GM19438 (cell line): ENCODE measurements around the gene KIF25.
"Not testable (repeated sequence)": the region's sequence is repeated elsewhere in the genome, so short reads cannot be mapped to it uniquely, and the experiment has no call there.

Source experiments
- ATAC-seq: cut with Tn5 transposase; IDR thresholded peaks from one replicate; pipeline ENCODE4 v1.9.1; 2021; ENCODE audit warnings: low read depth; ENCODE audit not compliant: unreplicated experiment

The KIF25 gene

DNA sequence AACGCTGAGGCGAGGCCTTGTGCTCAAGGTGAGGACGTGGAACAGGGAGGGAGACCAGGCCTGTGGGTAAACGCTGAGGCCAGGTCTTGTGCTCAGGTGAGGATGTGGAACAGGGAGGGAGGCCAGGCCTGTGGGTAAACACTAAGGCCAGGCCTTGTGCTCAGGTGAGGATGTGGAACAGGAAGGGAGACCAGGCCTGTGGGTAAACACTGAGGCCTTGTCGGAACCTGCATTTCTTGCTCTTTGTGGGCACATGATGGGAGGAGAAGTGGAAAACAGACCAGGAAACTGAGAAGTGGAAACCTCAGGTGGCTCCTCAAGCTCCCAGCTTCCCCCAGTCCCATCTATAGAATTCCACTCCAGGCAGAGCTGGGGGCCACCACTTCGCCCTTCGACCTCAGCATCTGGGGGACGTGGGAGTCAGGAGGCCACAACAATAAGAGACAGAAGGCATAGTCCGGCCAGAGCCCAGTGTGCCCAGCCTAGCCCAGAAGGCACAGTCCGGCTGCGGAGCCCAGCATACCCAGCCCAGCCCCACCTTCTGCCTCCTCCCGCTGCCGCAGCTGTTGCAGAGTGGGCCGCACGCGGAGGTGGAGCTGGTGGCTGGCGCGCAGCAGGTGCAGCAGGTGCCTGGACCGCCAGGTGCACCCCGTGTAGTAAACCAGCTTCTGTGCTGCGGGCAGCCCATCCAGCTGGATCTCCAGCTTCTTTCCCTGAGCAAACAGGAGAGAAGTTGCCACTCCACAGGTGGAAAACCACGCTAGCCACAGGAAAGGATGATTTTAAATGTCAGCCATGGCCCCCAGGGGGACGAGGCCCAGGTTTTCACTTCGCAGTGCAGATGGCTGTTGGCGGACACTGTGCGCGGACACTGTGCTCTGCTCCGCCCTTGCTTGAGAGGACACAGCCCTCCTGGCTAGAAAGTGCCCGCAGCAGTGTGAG lies 64.1 kb downstream of the KIF25 start:
- no peak for ATAC-seq

DNA sequence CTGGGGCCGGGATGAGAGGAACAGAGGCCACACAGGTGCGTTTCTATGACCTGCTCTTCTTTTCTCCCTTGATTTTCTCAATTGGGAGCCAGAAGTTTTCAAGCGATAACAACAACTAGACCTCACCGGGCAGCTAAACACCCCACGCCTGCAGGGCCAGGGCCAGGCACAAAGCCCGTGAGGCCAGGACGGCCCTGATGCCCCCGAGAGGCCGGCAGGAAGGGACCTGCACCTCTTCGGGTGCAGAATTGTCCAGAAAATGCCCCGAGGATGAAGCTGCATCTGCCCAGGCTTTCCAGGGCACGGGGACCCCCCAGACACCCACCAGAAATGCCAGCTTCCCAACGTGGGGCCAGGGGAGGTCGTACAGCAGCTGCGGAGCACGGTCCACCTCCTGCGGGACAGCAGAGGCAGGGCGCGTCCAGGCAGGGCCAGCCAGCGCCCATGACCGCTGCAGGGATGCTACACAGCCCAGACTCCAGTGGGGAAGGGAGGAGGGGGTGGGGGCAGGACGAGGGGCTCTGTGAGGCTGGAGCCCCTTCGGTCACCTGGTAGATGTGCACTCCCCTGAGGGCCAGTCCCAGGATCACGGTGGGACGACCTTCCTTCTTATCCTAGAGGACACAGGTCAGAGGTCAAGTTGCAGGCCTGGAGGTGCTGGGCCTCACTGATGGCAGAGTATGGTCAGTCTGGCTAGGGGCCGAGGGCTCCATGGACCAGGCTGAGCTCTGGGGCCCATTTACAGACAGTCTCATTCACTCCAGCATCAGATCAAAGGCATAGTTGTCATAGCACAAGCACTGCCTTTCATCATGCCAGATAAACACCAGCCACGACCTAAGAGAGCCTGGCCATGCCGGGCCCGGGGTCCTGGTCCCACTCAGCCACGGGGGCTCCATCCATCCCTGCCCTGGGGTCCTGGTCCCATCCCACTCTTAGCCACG lies 65.1 kb downstream of the KIF25 start:
- ATAC-seq: no peak

DNA sequence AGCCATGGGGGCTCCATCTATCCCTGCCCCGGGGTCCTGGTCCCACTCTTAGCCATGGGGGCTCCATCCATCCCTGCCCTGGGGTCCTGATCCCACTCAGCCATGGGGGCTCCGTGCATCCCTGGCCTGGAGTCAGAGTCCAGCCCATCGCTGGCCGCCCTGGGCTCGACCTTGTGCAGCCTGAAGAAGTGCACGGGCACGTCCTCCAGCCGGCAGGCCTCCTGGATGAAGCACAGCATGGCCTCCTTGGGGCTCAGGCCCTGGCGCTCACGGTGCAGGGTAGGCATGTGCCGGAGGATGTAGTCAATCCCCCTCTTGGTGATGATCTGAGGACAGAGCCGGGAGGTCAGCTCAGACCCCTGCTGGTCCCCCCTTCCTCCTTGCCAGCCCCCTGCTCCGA lies 66.0 kb downstream of the KIF25 start:
- no peak for ATAC-seq

DNA sequence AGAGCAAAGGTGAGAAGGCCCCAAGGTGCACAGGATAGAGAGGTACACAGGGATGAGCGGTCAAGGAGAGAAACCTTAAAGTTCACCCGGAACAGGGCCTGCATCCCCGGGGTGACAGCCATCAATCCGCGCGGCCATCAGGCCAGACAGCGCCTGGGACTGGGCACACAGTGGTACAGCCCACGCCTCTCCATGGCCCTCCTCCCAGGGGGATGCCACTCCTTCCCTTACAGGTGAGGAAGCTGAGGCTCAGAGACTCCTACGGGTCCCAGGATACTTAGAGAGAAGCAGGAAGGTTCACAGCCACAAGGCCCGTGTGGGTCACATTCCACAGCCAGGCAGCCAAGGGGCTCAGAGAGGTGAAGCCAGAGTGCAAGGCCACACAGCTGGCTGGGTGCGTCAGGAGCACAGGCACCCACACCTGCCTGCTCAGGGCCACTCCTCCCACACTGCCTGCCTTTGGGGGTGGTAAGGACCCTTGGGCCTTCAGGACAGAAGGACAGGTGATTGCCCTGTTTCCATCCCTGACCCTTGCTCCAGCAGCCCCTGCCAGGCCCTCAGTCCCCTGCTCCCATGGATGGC lies 66.8 kb downstream of the KIF25 start:
- no peak for ATAC-seq

DNA sequence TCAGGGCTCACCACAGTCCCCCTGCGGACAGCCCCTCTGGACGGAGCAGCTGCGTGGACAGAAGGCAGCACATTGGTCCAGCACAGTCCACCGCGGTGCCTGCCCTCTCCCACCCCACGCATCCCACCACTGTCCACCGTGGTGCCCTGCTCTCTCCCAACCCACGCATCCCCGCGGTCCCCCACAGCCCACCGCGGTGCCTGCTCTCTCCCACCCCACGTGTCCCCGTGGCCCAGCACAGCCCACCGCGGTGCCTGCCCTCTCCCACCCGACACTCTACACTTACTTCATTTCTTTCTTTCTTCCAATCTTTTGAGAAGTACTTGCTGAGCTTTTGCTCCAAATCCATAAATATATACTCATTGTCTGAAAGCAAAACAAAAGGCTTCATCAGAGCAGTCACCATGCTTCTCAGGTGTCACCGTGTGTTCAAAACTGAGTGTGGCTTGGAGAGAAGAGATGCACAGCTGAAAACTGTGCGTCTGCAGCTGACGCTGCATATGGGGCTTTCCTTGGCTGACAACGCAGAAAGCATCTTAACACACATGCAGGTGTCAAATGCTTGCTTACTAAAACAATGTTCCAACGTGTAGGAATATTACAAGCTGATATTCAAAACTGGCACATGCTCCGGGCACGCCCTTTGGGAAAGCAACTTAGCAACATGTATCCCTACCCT lies 69.7 kb downstream of the KIF25 start:
- ATAC-seq: no peak

DNA sequence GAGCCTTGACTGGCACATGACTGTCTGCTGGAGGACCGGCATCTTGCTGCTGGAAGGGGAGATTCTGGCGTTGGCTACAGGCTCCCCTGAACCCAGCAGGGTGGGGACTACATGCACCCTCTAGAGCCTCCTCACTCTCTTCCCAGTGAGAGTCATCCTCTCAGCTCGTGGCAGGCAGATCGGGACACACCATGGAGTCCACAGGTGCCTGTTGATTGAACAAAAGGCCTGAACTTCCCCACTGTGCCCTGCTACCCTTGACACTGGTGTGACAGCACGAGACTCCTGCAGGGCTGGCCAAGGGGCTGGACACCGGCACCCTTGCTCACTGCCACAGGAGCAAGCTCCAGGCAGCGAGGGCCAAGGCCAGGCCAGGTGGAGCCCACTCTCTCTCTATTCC lies 73.3 kb downstream of the KIF25 start:
- no peak for ATAC-seq

DNA sequence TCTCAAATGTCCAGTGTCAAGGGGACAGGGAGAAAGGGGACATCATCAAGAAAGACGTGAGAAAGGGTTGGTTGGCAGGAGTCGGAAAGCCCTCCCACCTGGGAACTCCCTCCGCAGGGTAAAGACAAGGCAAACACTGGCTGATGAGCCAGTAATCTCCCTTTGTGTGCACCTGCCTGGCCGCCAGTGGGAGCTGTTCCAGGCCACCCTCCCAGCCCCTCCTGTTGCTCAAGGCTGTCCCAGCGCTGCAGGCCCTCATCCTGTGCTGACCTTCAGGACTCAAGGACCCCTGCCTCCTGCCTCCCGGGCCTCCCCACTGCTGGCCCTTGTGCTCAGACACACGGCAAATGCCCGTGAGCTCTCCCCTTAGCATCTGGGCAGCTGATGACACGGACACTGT lies 74.1 kb downstream of the KIF25 start:
- ATAC-seq: no peak

DNA sequence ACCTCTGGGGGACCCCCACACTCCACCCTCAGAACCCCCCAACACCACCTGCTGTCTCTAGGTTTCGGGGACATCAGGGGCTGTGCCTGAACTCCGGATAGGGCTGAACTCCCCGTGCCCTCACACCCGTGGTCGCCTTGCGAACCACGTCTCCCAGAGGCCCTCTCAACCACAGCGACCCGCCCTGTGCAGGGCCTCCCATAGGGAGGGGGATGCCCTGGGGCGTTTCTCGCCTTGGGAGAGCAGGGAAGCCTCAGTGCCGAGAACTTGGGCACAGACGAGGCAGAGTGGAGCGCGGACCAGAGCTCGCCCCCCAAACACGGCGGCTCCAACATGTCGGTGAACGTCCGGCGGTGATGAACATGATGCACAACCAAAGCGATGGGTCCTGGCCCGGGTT lies 74.8 kb downstream of the KIF25 start:
- ATAC-seq: no peak

DNA sequence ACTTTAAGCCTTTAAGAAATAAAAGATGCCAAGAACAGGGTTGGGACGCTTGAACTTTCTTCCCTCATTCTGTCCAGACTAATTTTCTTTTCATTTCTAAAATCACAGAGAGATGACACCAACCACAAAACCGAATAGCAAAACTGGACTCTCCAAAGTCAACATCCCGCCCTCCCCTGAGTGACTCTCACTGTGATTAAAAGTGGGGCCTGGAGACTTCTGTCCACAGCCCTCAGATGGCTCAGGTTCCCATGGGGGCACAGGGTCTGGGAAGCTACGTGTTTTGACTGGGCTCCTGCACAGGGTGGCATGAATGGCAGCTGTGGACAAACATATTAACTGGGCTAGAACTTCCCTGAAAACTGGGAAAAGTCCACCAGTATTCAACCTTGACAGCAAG lies 75.3 kb downstream of the KIF25 start:
- ATAC-seq: no peak

DNA sequence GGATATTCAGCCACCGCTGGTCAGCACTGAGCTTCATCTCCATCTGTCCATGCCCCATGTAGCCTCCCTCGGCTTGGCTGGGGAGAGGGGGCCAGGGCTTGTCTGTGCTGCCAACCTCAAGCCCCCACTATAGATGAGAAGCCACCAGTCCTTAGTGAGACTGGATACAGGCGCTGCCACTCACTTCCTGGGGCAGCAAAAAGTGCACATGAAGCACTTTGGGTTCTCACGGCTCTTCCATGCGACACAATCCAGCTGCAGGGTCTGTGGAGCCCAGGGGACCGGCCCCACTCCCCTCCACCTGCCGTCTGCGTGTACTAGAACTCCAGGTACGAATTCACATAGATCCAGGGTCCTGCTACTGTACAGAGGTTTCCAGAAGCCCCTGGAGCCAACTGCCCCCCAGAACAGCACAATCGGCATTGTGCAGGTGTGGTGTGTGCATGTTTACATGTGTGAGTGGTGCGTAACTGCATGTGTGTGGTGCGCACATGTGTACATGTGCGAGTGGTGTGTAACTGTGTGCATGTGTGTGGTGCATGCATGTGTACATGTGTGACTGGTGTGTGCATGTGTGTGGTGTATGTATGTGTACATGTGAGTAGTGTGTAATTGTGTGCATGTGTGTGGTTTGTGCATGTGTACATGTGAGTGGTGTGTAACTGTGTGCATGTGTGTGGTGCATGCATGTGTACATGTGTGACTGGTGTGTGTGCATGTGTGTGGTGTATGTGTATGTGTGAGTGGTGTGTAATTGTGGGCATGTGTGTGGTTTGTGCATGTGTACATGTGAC lies 76.7 kb downstream of the KIF25 start:
- ATAC-seq: no peak

DNA sequence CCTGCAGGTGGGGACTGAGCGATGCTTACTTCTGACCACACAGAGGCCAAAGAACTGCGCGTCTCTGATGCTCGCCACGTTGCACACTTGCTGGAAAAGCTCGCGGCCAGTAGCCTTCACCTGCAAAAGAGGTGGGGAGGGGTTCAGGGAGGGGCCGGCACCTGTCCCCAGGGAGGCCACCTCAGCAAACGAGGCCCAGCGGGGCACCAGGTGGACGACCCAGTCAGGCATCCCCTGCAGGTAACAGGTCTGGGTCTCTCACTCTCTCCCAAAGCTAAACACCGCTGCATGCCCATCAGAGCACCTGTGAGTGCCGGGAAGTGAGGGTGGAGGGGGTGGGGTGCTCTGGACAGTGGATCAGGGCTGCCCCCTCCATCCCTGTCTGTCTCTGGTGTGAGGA lies 77.7 kb downstream of the KIF25 start:
- no peak for ATAC-seq

DNA sequence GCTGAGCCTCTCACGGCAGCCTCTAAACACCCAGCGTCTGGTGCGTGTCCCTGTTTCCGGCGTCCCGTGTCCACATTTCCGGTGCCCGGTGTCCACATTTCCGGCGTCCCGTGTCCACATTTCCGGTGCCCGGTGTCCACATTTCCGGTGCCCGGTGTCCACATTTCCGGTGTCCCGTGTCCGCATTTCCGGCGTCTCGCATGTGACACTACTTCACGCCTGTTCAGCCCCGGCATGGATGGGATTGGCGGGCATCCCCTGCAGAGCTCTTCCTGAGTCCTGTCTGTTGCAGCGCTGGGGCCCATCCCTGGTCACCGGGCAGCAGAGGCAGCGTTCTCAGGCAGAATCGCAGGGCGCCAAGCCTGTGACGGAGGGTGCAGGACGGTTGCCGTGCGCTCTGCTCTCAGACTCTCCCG lies 78.3 kb downstream of the KIF25 start:
- no peak for ATAC-seq

DNA sequence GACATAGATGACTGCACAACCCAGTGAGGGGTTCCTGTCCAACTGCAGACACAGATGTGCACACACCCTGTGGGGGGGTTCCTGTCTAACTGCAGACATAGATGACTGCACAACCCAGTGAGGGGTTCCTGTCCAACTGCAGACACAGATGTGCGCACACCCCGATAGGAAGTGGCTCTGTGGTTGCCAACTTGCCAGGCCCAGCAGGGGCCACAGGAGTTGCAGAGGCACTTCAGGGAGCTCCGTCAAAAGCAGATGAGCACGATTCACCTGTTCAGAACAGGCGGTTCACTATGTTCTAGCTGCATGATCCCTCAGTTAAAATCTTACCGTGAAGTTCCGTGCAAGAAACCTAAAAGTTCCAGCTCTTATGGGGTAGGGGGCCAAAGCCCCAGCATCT lies 79.9 kb downstream of the KIF25 start:
- ATAC-seq: not testable (repeated sequence)

DNA sequence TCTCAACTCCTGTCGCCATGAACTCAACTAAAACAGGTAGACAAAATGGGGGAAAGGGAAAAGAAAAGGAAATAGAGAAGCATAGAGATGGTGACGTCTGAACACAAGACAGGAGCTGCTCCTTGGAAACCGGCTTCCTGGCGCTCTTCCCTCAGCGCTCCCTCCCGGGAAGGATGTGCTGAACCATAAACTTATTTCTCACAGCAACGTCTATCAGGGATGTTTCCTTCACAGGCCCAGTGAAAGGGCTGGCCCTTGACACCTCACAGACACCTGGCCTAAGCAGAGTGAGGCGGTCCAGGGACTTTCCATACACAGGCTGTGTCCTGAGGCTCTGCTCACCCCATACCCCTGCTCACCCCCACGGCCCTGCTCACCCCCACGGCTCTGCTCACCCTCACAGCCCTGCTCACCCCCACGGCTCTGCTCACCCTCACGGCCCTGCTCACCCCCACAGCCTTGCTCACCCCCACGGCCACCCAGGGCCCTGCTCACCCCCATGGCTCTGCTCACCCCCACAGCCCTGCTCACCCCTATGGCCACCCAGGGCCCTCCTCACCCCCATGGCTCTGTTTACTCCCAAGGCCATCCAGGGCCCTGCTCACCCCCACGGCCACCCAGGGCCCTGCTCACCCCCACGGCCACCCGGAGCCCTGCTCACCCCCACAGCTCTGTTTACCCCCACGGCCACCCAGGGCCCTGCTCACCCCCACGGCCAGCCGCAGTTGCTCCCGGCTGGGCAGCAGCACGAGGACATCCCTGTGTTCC lies 80.9 kb downstream of the KIF25 start:
- no peak for ATAC-seq

DNA sequence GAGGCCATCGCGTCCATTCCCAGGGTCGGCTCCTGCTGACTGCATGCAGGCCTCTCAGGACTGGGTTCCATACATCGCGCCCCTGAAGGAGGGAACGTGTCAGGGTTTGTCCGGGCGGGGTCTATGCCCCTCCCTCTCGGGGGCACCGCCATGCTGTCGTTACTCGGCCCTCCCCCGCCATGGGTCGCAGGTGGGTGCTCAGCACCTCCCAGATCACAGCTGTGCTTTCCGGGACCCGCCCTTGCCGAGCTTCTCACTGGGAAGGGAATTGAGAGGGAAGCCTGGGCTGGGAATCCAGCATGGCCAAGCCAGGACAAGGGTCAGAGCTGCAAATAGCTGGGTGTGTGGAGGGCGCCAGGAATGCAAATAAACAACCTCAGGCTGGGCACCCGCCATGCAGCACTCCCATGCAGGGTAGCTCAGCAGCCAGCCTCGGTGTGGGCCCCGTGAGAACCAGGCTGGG lies 81.5 kb downstream of the KIF25 start, which contains the start of gene FRMD1:
TSS of gene FRMD1 (minus strand) at position 270 of the 463 bp plus-strand sequence. CDS start at position 152, 118 bp downstream.
- ATAC-seq: no peak

DNA sequence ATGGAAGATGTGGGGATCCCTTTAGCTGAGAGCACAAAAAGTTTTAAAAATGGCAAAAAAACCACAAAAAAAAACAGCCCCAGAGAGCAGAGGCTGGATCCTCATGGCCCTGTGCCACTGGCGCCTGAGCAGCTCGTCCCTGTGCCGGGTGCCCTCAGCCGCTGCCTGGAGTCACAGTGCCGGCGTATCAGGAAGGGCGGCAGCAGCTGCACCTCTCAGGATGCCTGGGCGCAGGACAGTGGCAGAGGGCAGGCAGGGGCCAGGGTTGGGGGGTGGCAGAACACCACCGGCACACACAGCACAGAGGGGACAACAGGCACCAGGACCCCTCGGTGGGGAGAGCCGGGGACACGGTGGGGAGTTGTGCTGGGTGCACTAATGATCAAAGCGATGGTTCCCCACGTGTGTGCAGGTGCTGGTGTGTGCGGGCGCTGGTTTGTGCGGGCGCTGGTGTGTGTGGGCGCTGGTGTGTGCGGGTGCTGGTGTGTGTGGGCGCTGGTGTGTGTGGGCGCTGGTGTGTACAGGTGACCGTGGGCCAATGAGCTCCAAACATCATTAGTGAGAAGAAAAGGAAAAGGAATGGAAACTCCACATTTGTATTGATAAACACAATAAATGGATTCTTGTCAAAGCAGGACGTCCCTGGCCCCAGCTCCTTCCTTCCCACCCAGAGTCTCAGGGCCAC lies 83.1 kb downstream of the KIF25 start:
- ATAC-seq: no peak

DNA sequence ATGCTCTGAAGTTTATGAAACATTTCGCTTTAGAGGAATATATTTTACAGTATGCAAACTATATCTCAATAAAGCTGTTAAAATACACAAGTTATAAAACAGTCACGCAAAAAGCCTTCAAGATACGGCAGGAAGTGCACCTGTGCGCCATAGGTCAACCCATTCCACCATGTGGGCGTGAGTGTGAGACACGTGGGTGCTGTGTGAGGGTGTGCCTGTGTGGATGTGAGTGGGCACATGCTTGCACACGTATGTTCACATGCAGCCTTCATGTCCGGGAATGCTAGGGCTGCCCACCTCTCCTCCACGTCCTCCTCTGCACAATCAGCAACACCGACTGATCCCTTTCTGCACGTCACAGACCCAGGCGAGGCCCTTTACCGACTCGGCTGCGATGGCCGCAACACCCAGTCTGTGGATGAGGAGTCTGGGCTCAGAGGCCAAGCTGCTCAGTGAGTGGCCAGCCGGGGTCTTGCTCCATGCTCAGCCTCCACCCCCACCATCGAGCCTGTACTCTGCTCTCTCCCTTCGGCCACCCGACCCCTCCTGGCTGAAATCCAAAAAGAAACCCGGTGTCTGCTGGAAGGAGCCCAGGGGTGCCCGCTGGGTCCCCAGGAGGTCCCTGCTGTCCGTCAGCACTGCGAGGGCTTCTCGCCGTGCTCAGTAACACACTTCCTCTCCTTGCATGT lies 84.5 kb downstream of the KIF25 start:
- no peak for ATAC-seq
